Mononuclear cell (primary cell): ENCODE measurements around the gene GRIK4. TPM values are rescaled to one million over a fixed set of nuclear protein-coding genes. Genes with fewer than 3 reads are reported as not detected.

Experiments used
- H3K27me3 ChIP-seq: 2 replicates; pipeline ENCODE4 v1.6.0; 2011; ENCODE audit warnings: low read length, control low read depth; ENCODE audit not compliant: insufficient read depth
- H3K4me1 ChIP-seq: 2 replicates; pipeline ENCODE4 v1.5.1; 2011; ENCODE audit warnings: mild to moderate bottlenecking, low read length, control low read depth; ENCODE audit not compliant: insufficient read depth
- H3K4me3 ChIP-seq: 2 replicates; pipeline ENCODE4 v1.5.1; 2011; ENCODE audit warnings: mild to moderate bottlenecking, low read length, moderate library complexity
- H3K9me3 ChIP-seq: 2 replicates; pipeline ENCODE4 v1.5.1; 2011; ENCODE audit warnings: low read depth, mild to moderate bottlenecking, control low read depth, low read length
- total RNA-seq: library from RNA; depleted of rRNA; stranded (reverse); fragments of >200 nt; gene quantifications from one replicate; pipeline ENCODE4 v1.2.3, GENCODE V29; 2012

The GRIK4 gene
- total RNA-seq, 1 donor, result 0.21 TPM

- H3K4me1 ChIP-seq, result no peaks in the 10 kb centered on the region
- H3K27me3 ChIP-seq, result no peaks in the 10 kb centered on the region
- no peaks in the 10 kb centered on the region for H3K9me3 ChIP-seq
- no peak overlapping the region for H3K4me3 ChIP-seq
Observed at GRCh38 chr11:120817158-120817557, 305.6 kb downstream of the GRIK4 start.

- Histone ChIP-seq H3K9me3 (no peaks in the 10 kb centered on the region), H3K4me1 (no peaks in the 10 kb centered on the region), H3K27me3 (no peaks in the 10 kb centered on the region), H3K4me3 (no peak overlapping the region)
Observed at GRCh38 chr11:120818097-120818496, 306.5 kb downstream of the GRIK4 start.

- Histone ChIP-seq H3K4me1 (no peaks in the 10 kb centered on the region), H3K9me3 (no peaks in the 10 kb centered on the region), H3K4me3 (no peak overlapping the region), H3K27me3 (no peaks in the 10 kb centered on the region)
Observed at GRCh38 chr11:120819003-120819402, 307.5 kb downstream of the GRIK4 start.

- H3K4me3 ChIP-seq, result no peak overlapping the region
- no peaks in the 10 kb centered on the region for H3K9me3 ChIP-seq
- no peaks in the 10 kb centered on the region for H3K4me1 ChIP-seq
- H3K27me3 ChIP-seq, result no peaks in the 10 kb centered on the region
Observed at GRCh38 chr11:120819437-120820365, 308.2 kb downstream of the GRIK4 start.

- H3K27me3 ChIP-seq, result no peaks in the 10 kb centered on the region
Observed at GRCh38 chr11:120823159-120823558, 311.6 kb downstream of the GRIK4 start.

GRCh38 chr11:120824242-120824641, 312.7 kb downstream of the GRIK4 start:
- no peaks in the 10 kb centered on the region for H3K9me3 ChIP-seq
- no peaks in the 10 kb centered on the region for H3K4me1 ChIP-seq
- no peak overlapping the region for H3K4me3 ChIP-seq
- H3K27me3 ChIP-seq, result no peaks in the 10 kb centered on the region

More at GRCh38 chr11:120823159-120823558, 311.6 kb downstream of the GRIK4 start:
- no peaks in the 10 kb centered on the region for H3K9me3 ChIP-seq
- H3K4me1 ChIP-seq, result no peaks in the 10 kb centered on the region
- no peak overlapping the region for H3K4me3 ChIP-seq

- Histone ChIP-seq H3K4me3 (no peak overlapping the region), H3K4me1 (no peaks in the 10 kb centered on the region), H3K9me3 (no peaks in the 10 kb centered on the region), H3K27me3 (no peaks in the 10 kb centered on the region)
Observed at GRCh38 chr11:120827198-120827597, 315.6 kb downstream of the GRIK4 start.

GRCh38 chr11:120827820-120828219, 316.3 kb downstream of the GRIK4 start:
- Histone ChIP-seq H3K4me3 (no peak overlapping the region), H3K4me1 (no peaks in the 10 kb centered on the region), H3K9me3 (no peaks in the 10 kb centered on the region), H3K27me3 (no peaks in the 10 kb centered on the region)

- Histone ChIP-seq H3K4me1 (no peaks in the 10 kb centered on the region), H3K27me3 (no peaks in the 10 kb centered on the region), H3K9me3 (no peaks in the 10 kb centered on the region), H3K4me3 (no peak overlapping the region)
Observed at GRCh38 chr11:120828847-120829246, 317.3 kb downstream of the GRIK4 start.

- no peaks in the 10 kb centered on the region for H3K9me3 ChIP-seq
- no peak overlapping the region for H3K4me3 ChIP-seq
- no peaks in the 10 kb centered on the region for H3K4me1 ChIP-seq
- H3K27me3 ChIP-seq, result no peaks in the 10 kb centered on the region
Observed at GRCh38 chr11:120830085-120830620, 318.6 kb downstream of the GRIK4 start.

GRCh38 chr11:120832481-120833238, 321.1 kb downstream of the GRIK4 start:
- Histone ChIP-seq H3K9me3 (no peaks in the 10 kb centered on the region), H3K4me1 (no peaks in the 10 kb centered on the region), H3K27me3 (no peaks in the 10 kb centered on the region), H3K4me3 (no peak overlapping the region)

- no peaks in the 10 kb centered on the region for H3K27me3 ChIP-seq
- no peaks in the 10 kb centered on the region for H3K9me3 ChIP-seq
- no peaks in the 10 kb centered on the region for H3K4me1 ChIP-seq
Observed at GRCh38 chr11:120834686-120835210, 323.2 kb downstream of the GRIK4 start.

GRCh38 chr11:120835601-120836228, 324.2 kb downstream of the GRIK4 start:
- no peak overlapping the region for H3K4me3 ChIP-seq
- no peaks in the 10 kb centered on the region for H3K4me1 ChIP-seq
- H3K27me3 ChIP-seq, result no peaks in the 10 kb centered on the region
- H3K9me3 ChIP-seq, result no peaks in the 10 kb centered on the region

More at GRCh38 chr11:120834686-120835210, 323.2 kb downstream of the GRIK4 start:
- no peak overlapping the region for H3K4me3 ChIP-seq

- H3K9me3 ChIP-seq, result no peaks in the 10 kb centered on the region
- no peaks in the 10 kb centered on the region for H3K27me3 ChIP-seq
- H3K4me1 ChIP-seq, result no peaks in the 10 kb centered on the region
- no peak overlapping the region for H3K4me3 ChIP-seq
Observed at GRCh38 chr11:120837696-120838095, 326.1 kb downstream of the GRIK4 start.
